Thyroid gland (tissue), 4 donors: ENCODE data around the gene OSBPL5.

ENCODE experiments used
- CTCF ChIP-seq, 6 experiments: fragments of 200-600 bp in 3 of 6; fragments of 450-650 bp in 3 of 6; sonication (generic) in 3 of 6; IDR thresholded peaks; one replicate each; pipeline ENCODE4 v1.5.1; 2016 to 2019; ENCODE audit warnings: antibody characterized with exemption in 6 of 6, mild to moderate bottlenecking in 2 of 6, inconsistent platforms in 1 of 6, moderate library complexity in 1 of 6
- POLR2A ChIP-seq, 2 donors: fragments of 450-650 bp; IDR thresholded peaks; one replicate each; pipeline ENCODE4 v1.6.1; 2017; ENCODE audit warnings: antibody characterized with exemption in 2 of 2, mild to moderate bottlenecking in 2 of 2, moderate library complexity in 1 of 2

DNA sequence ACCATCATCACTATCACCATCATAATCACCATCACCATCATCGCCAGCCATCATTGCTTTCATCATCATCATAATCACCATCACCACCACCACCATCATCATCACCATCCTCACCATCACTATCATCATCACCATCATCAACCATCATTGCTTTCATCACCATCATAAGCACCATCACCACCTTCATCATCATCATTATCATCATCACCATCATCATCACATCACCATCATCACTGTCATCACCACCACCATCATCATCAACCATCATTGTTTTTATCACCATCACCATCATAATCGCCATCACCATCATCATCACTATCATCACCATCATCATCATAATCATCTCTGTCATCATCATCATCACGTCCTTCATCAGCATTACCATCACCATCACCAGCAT lies 9.3 kb upstream of the OSBPL5 start:
- no peak for TF ChIP-seq CTCF (IDR thresholded peaks at IDR 0.05)
- no peak for TF ChIP-seq POLR2A (IDR thresholded peaks at IDR 0.05)
